GM18907 (cell line): Measurements from ENCODE around the gene GOLT1B.

Experiments used
- ATAC-seq: cut with Tn5 transposase; IDR thresholded peaks from one replicate; pipeline ENCODE4 v1.9.1; 2021; ENCODE audit warnings: mild to moderate bottlenecking, moderate library complexity; ENCODE audit not compliant: unreplicated experiment

Gene GOLT1B

DNA sequence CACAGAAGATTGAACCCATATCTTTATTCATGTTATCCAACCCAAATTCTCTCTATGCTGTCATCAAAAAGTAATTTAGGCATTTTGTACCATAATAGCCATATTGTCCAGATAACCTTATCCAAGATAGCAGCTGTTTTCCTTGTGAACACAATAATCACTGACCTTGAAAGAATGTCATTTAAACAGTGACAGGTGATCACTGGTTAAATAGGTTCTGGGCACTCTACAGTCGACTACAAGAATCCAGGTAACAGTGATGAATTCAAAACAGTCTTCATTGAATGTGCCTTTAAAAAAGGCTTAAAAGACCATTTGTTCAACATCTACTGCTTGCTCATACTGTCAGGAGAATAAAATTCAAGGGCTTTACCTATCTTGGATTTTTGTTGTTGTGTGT, 20.0 kb downstream of the GOLT1B start:
- ATAC-seq = no peak

DNA sequence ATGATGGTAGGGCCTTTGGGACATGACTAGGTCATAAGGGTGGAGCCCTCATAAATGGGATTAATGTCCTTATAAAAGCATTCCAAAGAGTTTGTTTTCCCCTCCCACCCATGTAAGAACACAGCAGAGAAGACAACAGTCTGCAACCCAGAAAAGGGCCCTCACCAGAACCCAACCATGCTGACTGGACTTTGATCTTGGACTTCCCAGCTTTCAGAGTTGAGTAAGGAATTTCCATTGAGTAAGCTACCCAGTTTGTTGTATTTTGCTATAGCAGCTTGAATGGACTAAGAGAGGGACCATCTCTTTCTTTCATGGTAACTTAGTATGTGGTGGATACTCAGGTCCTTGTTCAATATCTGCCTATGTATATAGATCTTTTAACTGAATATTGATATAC, 21.6 kb downstream of the GOLT1B start:
- no peak for ATAC-seq

DNA sequence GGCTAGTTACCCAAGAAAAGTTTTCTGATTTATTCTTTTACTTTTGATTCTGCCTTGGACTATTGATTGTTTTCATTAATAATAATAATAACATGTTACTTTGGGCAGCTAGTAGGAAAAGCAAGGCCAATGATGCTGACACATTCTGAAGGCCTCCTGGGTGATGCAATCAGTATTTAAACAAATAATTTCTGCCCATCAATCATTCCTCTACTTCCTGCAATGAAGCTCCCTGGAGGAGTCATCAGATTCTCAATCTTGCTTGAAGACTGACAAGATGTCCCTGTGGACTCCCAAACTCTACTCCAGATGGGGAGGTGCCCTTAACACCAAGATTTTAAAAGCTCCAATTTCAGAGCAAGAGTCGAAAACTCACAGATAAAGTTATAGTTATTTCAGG, 24.5 kb downstream of the GOLT1B start, which contains the start of gene SPX:
Gene SPX, plus strand, starts transcription at position 244 of the 400 bp plus-strand sequence. CDS start 177 bp downstream, outside the sequence.
- no peak for ATAC-seq

DNA sequence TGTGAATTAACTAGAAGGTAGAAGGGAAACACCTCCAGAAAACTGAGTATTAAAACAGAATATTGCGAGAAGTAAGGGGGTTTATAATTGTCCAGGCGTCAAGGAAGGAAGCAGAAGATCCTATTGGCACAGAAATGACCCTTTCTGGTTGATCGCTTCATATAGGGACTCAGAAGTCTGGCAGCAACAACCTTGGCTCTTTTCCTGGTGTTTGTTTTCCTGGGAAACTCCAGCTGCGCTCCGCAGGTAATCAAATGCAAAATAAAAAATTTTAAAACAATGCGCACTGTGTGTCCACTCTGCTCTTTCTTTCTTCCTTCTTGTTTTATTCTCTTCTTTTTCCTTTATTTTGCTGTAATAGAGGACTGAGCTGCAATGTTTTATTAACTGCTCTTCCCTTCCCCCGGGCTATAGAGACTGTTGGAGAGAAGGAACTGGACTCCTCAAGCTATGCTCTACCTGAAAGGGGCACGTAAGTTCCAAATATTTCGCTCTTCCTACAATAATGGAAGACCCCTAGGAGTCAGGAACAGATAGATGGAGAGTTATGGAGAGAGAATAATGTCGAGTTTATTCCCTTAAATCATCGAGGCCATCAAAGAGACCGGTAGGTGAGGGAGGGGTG, 25.2 kb downstream of the GOLT1B start:
- no peak for ATAC-seq

DNA sequence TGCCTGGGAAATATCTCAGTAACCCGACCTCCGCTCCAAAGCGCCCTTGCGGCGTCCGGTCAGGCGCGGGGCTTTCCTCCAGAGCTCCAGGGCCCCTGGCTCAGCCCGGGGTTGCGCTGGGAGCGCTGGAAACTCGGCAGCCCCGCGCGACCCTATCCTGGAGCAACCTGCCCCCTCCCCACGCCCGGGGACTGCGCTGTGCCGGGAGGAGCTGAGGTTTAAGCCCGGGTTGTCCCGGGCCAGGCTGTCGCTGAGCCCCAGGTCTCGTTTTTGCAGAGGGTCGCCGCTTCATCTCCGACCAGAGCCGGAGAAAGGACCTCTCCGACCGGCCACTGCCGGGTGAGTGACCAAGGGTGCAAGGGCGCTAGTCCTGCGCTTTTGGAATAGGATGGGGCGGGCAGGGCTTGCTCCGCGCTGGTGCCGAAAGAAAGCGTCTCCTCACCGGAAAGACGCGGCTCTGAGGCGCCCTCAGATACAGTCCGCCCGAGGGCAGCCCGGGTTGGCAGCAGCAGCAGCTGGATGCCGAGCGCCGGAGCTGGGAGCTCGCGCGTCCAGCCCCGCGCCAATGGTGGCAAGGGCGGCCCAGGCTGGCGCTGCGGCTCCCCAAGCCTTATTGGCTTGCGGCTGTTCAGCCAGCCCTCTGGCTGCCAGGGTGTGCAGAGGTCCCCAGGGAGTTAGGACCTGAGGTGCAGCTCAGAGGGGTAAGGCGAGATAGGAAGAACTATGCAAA, 26.0 kb downstream of the GOLT1B start:
- ATAC-seq = peak; percentile 99

DNA sequence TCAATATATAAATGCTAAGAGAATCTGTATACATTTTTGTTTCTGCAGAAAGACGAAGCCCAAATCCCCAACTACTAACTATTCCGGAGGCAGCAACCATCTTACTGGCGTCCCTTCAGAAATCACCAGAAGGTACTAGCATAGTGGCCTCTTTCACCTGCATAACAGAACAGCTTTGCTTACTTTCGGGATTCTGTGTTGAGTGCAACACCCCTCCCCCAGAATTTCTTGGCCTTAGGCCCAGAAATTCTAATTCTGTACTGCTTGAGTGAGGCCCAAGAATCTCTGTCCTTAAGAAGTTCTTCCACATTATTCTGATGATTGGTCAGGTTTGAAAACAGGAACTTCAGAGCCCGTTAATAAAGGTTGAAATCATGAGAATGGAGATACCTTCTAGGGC, 27.4 kb downstream of the GOLT1B start:
- no peak for ATAC-seq

DNA sequence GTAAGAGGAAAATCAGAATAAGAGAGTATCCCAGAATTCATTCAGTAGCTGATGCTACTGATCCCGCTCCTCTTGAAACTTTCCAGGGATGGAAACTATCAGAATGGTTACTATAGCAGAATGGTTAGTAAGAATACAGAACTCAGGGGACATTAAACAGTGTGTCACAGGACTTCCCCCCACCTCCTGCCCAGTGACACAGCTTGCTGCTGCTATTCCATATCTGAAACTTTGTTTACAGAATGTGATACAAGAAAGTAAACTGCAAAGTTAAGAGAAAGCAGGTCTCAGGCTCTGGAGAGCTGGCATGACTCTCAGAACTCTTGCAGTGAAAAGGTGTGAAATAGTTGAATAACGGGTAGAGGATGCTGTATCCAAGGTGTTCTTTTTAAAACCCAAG, 27.9 kb downstream of the GOLT1B start:
- no peak for ATAC-seq

DNA sequence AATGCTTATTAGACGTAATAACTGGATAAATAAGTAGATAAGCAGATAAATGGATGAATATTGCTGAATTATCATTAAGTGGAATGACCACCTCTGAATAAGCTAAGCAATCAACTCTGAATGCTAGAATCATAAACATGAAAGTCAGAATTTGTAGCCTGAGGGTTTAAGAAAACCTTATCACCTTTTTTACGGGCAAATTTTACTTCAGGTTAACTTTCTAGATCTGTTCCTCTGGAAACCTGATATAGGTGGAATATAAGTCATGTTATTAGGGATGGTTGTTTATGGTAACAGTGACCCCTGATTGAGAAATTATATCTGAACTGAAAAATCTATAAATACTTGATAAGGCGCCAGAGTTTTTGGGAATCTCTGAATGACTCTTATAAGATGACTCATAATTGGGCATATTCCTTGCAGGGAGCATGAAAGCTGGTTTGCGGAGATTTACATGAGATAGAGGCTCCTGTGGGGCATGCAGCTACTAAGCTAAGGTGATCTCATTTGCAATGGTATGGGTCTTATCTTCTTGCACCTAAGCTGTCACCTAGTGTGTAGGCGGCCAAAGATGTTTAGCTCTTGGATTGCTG, 36.6 kb downstream of the GOLT1B start:
- no peak for ATAC-seq

DNA sequence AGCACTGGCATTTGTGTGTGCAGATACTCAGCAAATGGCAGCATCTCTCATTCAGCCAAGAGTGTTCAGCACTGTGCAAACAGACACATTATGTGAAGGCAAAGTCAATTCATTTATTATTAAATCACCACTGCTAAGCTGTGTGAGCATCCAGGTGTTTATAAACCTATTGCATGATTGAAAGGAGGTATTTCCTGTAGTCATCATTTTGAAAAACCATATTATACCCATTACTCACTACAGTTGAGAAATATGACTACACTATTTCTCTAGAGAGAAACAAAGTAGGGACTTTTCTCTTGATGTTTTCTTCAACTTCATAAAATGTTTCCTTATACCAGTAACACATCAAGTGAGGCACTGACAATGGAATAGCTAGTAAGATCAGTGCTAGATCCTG, 38.2 kb downstream of the GOLT1B start:
- peak; percentile 60 for ATAC-seq

DNA sequence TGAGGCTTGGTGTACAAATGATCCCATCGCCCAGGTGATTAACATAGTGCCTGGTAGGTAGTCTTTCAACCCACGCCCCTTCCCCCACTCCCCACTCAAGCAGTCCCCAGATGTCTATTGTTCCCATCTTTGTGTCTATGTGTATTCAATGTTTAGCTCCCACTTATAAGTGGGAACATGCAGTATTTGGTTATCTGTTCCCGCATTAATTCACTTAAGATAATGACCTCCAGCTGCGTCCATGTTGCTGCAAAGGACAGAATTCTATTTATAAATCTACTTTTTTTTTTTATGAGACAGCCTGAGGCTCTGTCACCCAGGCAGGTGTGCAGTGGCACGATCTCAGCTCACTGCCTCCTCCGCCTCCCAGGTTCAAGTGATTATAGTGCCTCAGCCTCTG, 40.2 kb downstream of the GOLT1B start:
- ATAC-seq = no peak

DNA sequence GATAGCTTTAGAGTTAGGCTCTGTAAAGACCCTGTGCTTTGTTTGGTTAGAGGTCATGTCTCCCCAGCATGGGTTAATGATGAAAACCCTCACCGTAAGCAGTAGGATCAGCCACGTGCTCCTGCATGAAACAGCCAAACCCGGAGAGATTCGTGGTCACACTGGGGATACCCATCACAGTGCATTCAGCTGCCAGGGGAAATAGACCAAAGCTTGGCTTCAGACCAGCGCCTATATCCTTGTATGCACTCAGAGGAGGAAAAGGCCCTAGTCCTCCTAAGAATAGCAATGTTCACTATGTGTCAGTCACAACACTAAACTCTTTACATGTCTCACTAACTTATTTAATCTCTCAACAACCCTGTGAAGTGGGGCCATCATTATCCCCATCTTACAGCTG, 40.8 kb downstream of the GOLT1B start:
- ATAC-seq = peak; percentile 51

DNA sequence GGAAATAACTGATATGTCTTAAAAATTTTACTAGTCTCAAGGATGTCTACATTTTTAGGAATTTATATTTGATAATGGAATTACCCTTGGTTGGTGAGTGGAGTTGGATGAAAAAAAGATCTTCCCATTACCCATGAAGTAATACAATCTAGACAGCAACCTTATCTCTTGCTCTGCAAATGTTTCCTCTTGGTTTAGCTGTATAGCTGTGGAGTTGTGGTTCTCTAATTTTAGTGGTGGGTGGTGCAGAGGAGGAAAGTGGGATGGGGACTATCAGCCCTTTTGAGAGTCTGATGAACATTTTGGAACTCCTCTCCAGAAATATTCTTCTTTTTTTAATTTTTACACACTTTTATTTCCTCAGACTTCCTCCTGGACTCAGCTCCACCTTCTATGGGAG, 41.6 kb downstream of the GOLT1B start:
- ATAC-seq = no peak

DNA sequence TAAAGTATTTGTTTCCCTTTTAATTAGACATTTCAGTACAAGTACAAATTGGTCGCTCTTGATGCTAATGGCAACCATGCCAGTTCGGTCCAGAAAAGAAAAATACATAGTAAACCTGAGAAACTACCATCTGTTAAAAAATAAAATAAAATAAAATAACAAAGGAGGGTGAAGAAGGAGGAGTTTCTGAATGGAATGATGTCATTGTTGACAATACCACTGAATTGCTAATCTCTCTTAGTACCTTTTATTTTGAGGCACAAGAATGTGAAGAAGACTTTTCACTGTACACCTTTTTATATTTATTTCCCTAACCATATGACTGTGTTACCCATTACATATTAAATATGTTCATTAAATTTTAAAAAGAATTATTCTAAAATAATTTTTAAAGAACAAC, 44.0 kb downstream of the GOLT1B start:
- ATAC-seq = no peak

DNA sequence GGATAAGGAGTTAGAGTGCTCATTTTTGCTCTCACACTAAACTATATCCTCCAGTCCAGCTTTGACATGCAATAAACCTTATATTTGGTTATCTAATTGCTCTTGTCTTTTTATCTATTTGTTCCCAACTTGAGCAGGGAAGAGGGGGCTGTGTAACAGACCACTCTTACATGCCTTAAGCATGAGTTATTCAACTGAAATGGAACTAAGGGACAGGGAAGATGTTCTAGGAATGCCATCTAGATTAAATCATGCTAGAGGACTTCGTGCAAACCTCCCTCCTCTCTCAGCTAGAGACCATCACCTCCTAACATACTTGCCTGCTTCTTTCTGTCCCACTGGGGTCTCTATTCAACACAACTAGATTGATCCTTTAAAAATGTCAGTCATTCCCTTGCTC, 45.1 kb downstream of the GOLT1B start:
- ATAC-seq = no peak

DNA sequence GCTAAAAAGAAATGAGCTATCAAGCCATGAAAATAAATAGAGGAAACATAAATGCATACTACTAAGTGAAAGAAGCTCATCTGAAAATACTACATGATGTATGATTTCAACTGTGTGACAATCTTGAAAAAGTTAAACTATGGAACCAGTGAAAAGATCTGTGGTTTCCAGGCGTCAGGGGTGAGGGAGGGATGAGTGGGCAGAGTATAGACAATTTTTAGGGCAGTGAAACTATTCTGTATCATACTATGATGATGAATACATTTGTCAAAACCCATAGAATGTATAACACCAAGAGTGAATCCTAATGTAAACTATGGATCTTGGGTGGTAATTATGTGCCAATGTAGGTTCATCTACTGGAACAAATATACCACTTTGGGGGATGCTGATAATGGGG, 45.8 kb downstream of the GOLT1B start:
- ATAC-seq = no peak

DNA sequence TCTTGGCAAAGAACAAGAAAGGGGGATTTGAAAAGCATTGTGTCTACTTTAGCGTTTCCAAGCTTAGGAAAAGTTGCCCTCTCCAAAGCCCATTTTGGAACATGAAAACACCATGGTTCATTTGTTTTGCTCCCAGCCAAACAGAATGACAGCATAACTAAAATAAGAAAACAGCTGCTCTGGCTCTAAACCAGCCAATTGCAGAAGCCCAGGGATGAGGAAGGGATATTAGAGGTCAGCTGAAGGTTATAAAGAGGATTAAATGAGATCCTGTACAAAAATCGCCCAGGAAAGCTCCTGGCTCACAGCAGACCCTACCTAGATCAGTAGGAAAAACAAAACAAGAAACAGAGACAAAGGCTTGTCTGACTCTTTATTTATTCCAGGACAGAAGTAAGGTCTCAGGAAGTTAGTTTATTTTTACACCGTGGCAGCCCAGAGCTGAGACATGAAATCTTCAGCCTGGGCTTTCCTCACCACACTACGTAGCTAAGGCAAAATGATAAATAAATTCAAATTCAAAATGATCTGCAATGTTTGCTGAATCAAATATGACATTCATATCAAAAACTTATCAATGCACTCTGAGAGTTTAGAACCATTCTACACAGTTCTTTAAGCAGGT, 50.4 kb downstream of the GOLT1B start:
- no peak for ATAC-seq

DNA sequence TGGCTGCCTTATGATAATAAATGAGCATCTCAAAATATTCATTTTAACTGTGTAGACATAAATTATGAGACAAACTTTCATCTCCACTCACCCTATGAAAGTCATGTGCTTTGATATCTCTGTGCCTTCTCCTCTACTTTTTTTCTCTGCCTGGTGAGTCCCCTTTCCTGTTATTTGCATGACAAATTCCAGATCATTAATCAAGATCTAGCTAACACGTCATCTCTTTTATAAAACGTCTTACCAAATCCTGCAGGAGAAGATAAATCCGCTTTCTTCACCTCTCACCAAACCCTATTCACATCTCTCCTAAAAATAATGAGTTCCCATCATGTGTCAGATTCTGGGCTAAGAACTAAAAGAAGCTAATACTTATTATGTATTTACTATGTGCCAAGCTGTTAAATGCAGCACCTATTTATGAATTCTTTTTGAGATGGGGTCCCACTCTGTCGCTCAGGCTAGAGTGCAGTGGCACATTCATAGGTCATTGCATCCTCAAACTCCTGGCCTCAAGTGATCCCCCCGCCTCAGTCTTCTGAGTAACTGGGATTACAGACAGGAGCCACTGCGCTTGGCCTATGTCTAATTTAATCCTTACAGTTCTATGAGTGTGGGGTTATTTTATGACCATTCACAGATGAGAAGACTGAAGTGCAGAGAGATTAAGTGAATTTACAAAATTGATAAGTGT, 51.2 kb downstream of the GOLT1B start:
- no peak for ATAC-seq

DNA sequence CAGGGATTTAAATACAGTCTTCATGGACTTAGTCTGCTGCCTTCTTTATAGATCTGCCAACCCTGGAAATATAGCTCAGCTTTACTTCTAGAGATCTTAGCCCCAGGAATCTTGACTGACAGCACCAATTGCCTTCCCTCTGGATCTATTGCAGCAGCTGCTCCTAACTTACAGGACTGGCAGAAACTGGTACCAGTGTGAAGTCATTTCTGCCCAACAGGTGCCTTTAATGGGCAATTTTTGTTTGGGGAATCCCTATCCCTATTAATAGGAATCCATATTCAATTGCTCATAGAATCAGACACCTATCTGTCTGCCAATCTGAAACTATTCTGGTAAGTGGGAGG, 51.7 kb downstream of the GOLT1B start:
- ATAC-seq = no peak

DNA sequence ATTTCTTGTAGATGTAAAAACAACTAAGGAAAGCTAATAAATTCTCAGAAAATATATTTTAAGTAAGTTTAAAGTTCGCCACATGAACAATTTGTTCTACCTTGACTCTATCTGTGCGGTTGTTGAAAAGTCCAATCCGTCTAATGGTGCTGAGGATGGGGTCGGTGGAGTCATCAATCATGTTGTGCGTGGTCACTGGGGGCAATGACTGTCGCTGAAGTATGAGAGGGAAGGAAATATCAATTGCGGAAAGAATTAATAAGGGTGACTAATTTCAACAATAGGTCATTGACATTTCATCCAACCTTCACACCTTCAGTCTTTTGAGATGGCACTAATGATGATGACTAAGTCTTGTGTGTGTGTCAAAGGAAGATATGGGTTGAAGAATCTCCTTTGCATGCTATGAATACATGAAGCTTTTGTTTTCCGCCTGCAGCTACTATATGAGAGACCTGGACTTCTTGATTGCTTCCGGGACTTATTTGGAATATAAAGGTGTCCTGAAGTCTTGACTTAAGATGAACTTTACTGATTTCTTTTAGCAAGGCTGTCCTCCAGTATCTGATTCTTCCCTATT, 56.6 kb downstream of the GOLT1B start:
- ATAC-seq = no peak

DNA sequence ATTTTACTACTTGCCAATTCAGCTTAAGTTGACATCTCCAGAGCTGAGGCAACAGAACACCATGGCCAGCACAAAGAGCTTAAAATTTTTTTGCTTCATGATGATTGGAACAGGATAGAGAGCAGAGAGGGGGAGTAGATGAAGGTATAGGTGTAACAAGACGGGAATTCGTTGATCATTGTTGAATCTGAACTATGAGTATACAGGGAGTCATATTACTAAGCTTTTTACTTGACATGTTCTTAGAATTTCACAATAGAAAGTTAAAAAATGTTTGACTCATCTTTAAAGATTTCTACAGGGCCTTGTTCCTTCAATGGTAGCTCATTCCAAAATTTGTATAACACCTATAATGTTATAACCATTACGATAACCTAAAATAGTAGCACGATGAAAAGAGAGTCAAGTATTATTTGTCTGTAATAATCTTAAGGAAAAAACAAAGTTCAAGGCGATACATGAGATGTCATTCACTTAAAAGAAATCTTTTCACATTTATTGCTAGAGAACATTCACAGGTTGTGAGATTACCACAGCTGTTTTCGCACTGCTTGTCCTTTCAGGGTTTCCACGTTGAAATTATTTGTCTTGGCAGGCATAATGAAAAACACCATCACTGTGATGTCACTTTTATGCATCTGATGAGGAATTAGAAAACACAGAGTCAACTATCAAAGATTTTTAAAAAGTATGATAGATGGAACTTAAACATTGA, 58.4 kb downstream of the GOLT1B start:
- no peak for ATAC-seq
